RWPE2 (cell line): ENCODE data around the gene COLQ.

Source experiments
- ATAC-seq: fragments of 200-7000 bp; cut with Tn5 transposase; 3 replicates; pipeline ENCODE4 v1.9.1; 2021; ENCODE audit warnings: low read depth
- DNase-seq: peaks from one replicate; pipeline ENCODE4 v3.0.0-alpha.2; 2020; ENCODE audit warnings: low spot score
- H3K27ac ChIP-seq: fragments of 450-650 bp; 2 replicates; pipeline ENCODE4 v1.5.1; 2017; ENCODE audit warnings: mild to moderate bottlenecking; ENCODE audit not compliant: poor library complexity, severe bottlenecking
- H3K27me3 ChIP-seq: fragments of 250-450 bp; sonication (Bioruptor Pico); 2 replicates; pipeline ENCODE4 v1.5.1; 2021; ENCODE audit warnings: mild to moderate bottlenecking, moderate library complexity; ENCODE audit not compliant: insufficient read depth, poor library complexity, severe bottlenecking
- H3K36me3 ChIP-seq: fragments of 250-450 bp; sonication (Bioruptor Pico); 2 replicates; pipeline ENCODE4 v1.5.1; 2020; ENCODE audit warnings: low read depth, mild to moderate bottlenecking, moderate library complexity
- H3K4me1 ChIP-seq: fragments of 250-450 bp; sonication (Bioruptor Pico); 2 replicates; pipeline ENCODE4 v1.5.1; 2021; ENCODE audit warnings: mild to moderate bottlenecking, moderate library complexity; ENCODE audit not compliant: insufficient read depth, poor library complexity, severe bottlenecking
- H3K4me3 ChIP-seq: fragments of 250-450 bp; sonication (Bioruptor Pico); 2 replicates; pipeline ENCODE4 v1.5.1; 2021; ENCODE audit warnings: mild to moderate bottlenecking, moderate library complexity; ENCODE audit not compliant: severe bottlenecking
- H3K9me3 ChIP-seq: fragments of 250-450 bp; sonication (Bioruptor Pico); 2 replicates; pipeline ENCODE4 v1.5.1; 2021; ENCODE audit warnings: mild to moderate bottlenecking, moderate library complexity; ENCODE audit not compliant: severe bottlenecking
- CTCF ChIP-seq: fragments of 450-650 bp; IDR thresholded peaks from one replicate; pipeline ENCODE4 v1.5.1; 2017; ENCODE audit warnings: mild to moderate bottlenecking, moderate library complexity; ENCODE audit not compliant: poor library complexity, severe bottlenecking

Gene COLQ

GRCh38 chr3:15478640-15478979 is 42.9 kb downstream of the COLQ start:
- Histone ChIP-seq H3K27me3 (no peaks in the 10 kb centered on the region), H3K4me1 (no peaks in the 10 kb centered on the region), H3K4me3 (no peak overlapping the region), H3K9me3 (no peaks in the 10 kb centered on the region), H3K36me3 (no peaks in the 10 kb centered on the region), H3K27ac (no peak overlapping the region)
- ATAC-seq (no peak), DNase-seq (no peak)
- no peak for TF ChIP-seq CTCF

- Histone ChIP-seq H3K4me1 (no peaks in the 10 kb centered on the region), H3K27me3 (no peaks in the 10 kb centered on the region), H3K27ac (no peak overlapping the region), H3K4me3 (no peak overlapping the region), H3K9me3 (no peaks in the 10 kb centered on the region), H3K36me3 (no peaks in the 10 kb centered on the region)
- TF ChIP-seq CTCF = no peak
- DNase-seq (no peak), ATAC-seq (no peak)
Observed at GRCh38 chr3:15477951-15478639, 43.4 kb downstream of the COLQ start.

GRCh38 chr3:15476378-15476777 is 45.1 kb downstream of the COLQ start:
- no peak for TF ChIP-seq CTCF
- no peaks in the 10 kb centered on the region for H3K4me1 ChIP-seq
- no peak for DNase-seq
- no peaks in the 10 kb centered on the region for H3K9me3 ChIP-seq
- H3K4me3 ChIP-seq = no peak overlapping the region
- no peak overlapping the region for H3K27ac ChIP-seq
- H3K36me3 ChIP-seq = no peaks in the 10 kb centered on the region
- ATAC-seq = peak; percentile 44; the same call in 1 of the 3 replicates
- H3K27me3 ChIP-seq = no peaks in the 10 kb centered on the region

GRCh38 chr3:15475161-15475560 is 46.3 kb downstream of the COLQ start:
- TF ChIP-seq CTCF = no peak
- Histone ChIP-seq H3K4me1 (no peaks in the 10 kb centered on the region), H3K36me3 (no peaks in the 10 kb centered on the region), H3K27me3 (no peaks in the 10 kb centered on the region), H3K4me3 (no peak overlapping the region), H3K27ac (no peak overlapping the region), H3K9me3 (no peaks in the 10 kb centered on the region)
- ATAC-seq (no peak), DNase-seq (no peak)

- no peak for DNase-seq
- no peak for TF ChIP-seq CTCF
- no peak for ATAC-seq
- H3K27me3 ChIP-seq = no peaks in the 10 kb centered on the region
- no peaks in the 10 kb centered on the region for H3K36me3 ChIP-seq
- H3K9me3 ChIP-seq = no peaks in the 10 kb centered on the region
- no peak overlapping the region for H3K27ac ChIP-seq
- H3K4me3 ChIP-seq = no peak overlapping the region
- no peaks in the 10 kb centered on the region for H3K4me1 ChIP-seq
Observed at GRCh38 chr3:15471861-15472260, 49.6 kb downstream of the COLQ start.
